HepG2 (cell line): ENCODE data around the gene GPR176. TPM values are rescaled to one million over a fixed set of nuclear protein-coding genes. Genes with fewer than 3 reads are reported as not detected.
A peak's percentile ranks its signal among the peaks of the same experiment; 100 is the strongest.

Source experiments
- ATAC-seq: fragments of 200-7000 bp; cut with Tn5 transposase; 3 replicates; pipeline ENCODE4 v1.9.1; 2020; ENCODE audit warnings: mild to moderate bottlenecking, moderate library complexity
- BruUV-seq: library from RNA; stranded (reverse); fragments of 400-500 nt; replicated peaks from 2 replicates; lab custom pipeline; 2021; lab: Mats Ljungman, UMichigan
- CTCF ChIA-PET: fragments of 300-600 bp; formaldehyde crosslinking; extraction: SDS; loops from one replicate; lab custom pipeline; 2021; ENCODE audit warnings: low total read pairs, inconsistent platforms, low intra/inter-chr PET ratio; lab: Yijun Ruan, JAX
- POLR2A ChIA-PET: fragments of 350-600 bp; sonication (Branson Sonifier 250); formaldehyde crosslinking; loops from one replicate; lab custom pipeline; 2020; ENCODE audit warnings: antibody characterized with exemption, inconsistent platforms; lab: Yijun Ruan, JAX
- DNase-seq: peaks from one replicate; pipeline ENCODE4 v3.0.0-alpha.2; 2015; ENCODE audit warnings: low spot score
- FAIRE-seq: peaks from 3 replicates; lab custom pipeline; 2011; peaks lifted over from hg19 to GRCh38; lab: Jason Lieb, UNC
- H2AFZ ChIP-seq: one replicate; pipeline ENCODE4 v1.6.1; 2011; ENCODE audit warnings: low read length, inconsistent platforms
- H3K27ac ChIP-seq: fragments of 300-600 bp; 3 replicates; pipeline ENCODE4 v1.8.0; 2011; ENCODE audit warnings: mixed run types, mild to moderate bottlenecking, mixed read lengths, low read length, inconsistent platforms; ENCODE audit not compliant: insufficient read depth; ENCODE audit errors: extremely low read length
- H3K27me3 ChIP-seq, 2 experiments: fragments of 200-600 bp in 1 of 2; 2 replicates in 1 of 2; 3 replicates in 1 of 2; pipeline versions ENCODE4 v1.6.0 to v1.8.0; 2011; ENCODE audit warnings: low read length in 2 of 2, mild to moderate bottlenecking in 2 of 2, moderate library complexity in 2 of 2, inconsistent platforms in 1 of 2; ENCODE audit not compliant: insufficient read depth in 2 of 2, control insufficient read depth in 1 of 2
- H3K36me3 ChIP-seq, 2 experiments: fragments of 200-600 bp in 1 of 2; replicated peaks in 1 of 2; 2 replicates in 1 of 2; 3 replicates in 1 of 2; pipeline versions ENCODE4 v1.5.1 to v1.8.0; 2011; ENCODE audit warnings: low read length in 2 of 2, inconsistent platforms in 1 of 2; ENCODE audit not compliant: insufficient read depth in 2 of 2, control insufficient read depth in 1 of 2
- H3K4me1 ChIP-seq: 2 replicates; pipeline ENCODE4 v1.5.1; 2012; ENCODE audit warnings: low read length, inconsistent platforms; ENCODE audit not compliant: insufficient read depth
- H3K4me2 ChIP-seq: 2 replicates; pipeline ENCODE4 v1.6.0; 2011; ENCODE audit warnings: low read depth, low read length, inconsistent platforms
- H3K4me3 ChIP-seq, 3 experiments: fragments of 200-600 bp in 1 of 3; sonication (generic), shearing (Covaris generic) in 1 of 3; replicated peaks in 1 of 3; 2 replicates each; pipeline ENCODE4 v1.5.1; 2011 to 2016; ENCODE audit warnings: low read length in 3 of 3, inconsistent platforms in 2 of 3, low read depth in 2 of 3, mild to moderate bottlenecking in 2 of 3, control low read depth in 1 of 3, mixed read lengths in 1 of 3; ENCODE audit not compliant: insufficient read depth in 1 of 3
- H3K79me2 ChIP-seq: one replicate; pipeline ENCODE4 v1.6.1; 2011; ENCODE audit warnings: low read length, inconsistent platforms; ENCODE audit not compliant: insufficient read depth
- H3K9ac ChIP-seq: 2 replicates; pipeline ENCODE4 v1.6.0; 2011; ENCODE audit warnings: mild to moderate bottlenecking, low read depth, low read length, inconsistent platforms; ENCODE audit not compliant: insufficient read depth
- H3K9me3 ChIP-seq: 2 replicates; pipeline ENCODE4 v1.5.1; 2012; ENCODE audit warnings: mild to moderate bottlenecking, low read length
- H4K20me1 ChIP-seq: 2 replicates; pipeline ENCODE4 v1.6.0; 2011; ENCODE audit warnings: inconsistent platforms, mild to moderate bottlenecking, low read length, moderate library complexity; ENCODE audit not compliant: insufficient read depth
- ATF4 ChIP-seq, 2 experiments: fragments of 450-650 bp in 1 of 2; sonication (generic) in 1 of 2; formaldehyde crosslinking; IDR thresholded peaks; 2 replicates each; pipeline versions ENCODE4 v1.5.0 to v1.8.0; 2020 to 2022; ENCODE audit warnings: mild to moderate bottlenecking in 1 of 2, missing genetic modification reagents in 1 of 2
- DZIP1 ChIP-seq: sonication (generic); formaldehyde crosslinking; IDR thresholded peaks from 2 replicates; pipeline ENCODE4 v1.5.0; 2020; ENCODE audit warnings: mild to moderate bottlenecking, missing genetic modification reagents
- ISX ChIP-seq: sonication (generic); formaldehyde crosslinking; conservative IDR thresholded peaks from 2 replicates; pipeline ENCODE4 v1.5.0; 2020; ENCODE audit warnings: missing genetic modification reagents
- NR3C1 ChIP-seq: sonication (generic); formaldehyde crosslinking; IDR thresholded peaks from 2 replicates; pipeline ENCODE4 v1.4.0; 2020; ENCODE audit warnings: missing genetic modification reagents
- PBX3 ChIP-seq: sonication (generic); formaldehyde crosslinking; IDR thresholded peaks from 2 replicates; pipeline ENCODE4 v1.8.1; 2023; ENCODE audit warnings: missing genetic modification reagents, inconsistent platforms, borderline replicate concordance
- REPIN1 ChIP-seq: sonication (generic); formaldehyde crosslinking; IDR thresholded peaks from 2 replicates; pipeline ENCODE4 v1.8.0; 2022; ENCODE audit warnings: missing genetic modification reagents, low read depth, mild to moderate bottlenecking, borderline replicate concordance
- STAG1 ChIP-seq: sonication (generic); formaldehyde crosslinking; IDR thresholded peaks from 2 replicates; pipeline ENCODE4 v1.4.0; 2020; ENCODE audit warnings: missing genetic modification reagents
- TERF1 ChIP-seq: sonication (generic); formaldehyde crosslinking; IDR thresholded peaks from 2 replicates; pipeline ENCODE4 v1.8.0; 2022; ENCODE audit warnings: mild to moderate bottlenecking, missing genetic modification reagents, moderate library complexity
- ZNF362 ChIP-seq: sonication (generic); formaldehyde crosslinking; IDR thresholded peaks from 2 replicates; pipeline ENCODE4 v1.4.0; 2020; ENCODE audit warnings: missing genetic modification reagents, mild to moderate bottlenecking, borderline replicate concordance
- ZNF850 ChIP-seq: sonication (generic); formaldehyde crosslinking; conservative IDR thresholded peaks from 2 replicates; pipeline ENCODE4 v1.9.0; 2021; ENCODE audit warnings: mild to moderate bottlenecking, missing genetic modification reagents
- WGBS: methylation state at CpG from one replicate; pipeline ENCODE4 v1.1.6; 2017; ENCODE audit warnings: low lambda C conversion rate; 5-methylcytosine and 5-hydroxymethylcytosine counted together
- in situ Hi-C: cut with HindIII; loops from 2 replicates; pipeline ENCODE4 v1.10.0; 2017; ENCODE audit warnings: low pct_unique_long_range_greater_than_20kb; ENCODE audit not compliant: extremely low pct_ligation_motif_present
- intact Hi-C: fragments of 100-400 bp; cut with micrococcal nuclease; formaldehyde crosslinking; loops from one replicate; pipeline ENCODE4 v1.10.0; 2022; ENCODE audit not compliant: unreplicated experiment
- polyA plus RNA-seq, 8 experiments: library from polyadenylated mRNA; depleted of rRNA in 3 of 8; stranded (reverse) in 7 of 8; unstranded in 1 of 8; fragments of >200 nt; fragmentation: Illumina TruSeq in 4 of 8; extraction: Trizol in 4 of 8; gene quantifications; 2 replicates each; pipeline versions ENCODE4 v1.2.1 to v1.2.3, GENCODE V29; 2011 to 2016; ENCODE audit warnings: low read depth in 4 of 8, missing spikeins in 1 of 8, mixed read lengths in 1 of 8; ENCODE audit not compliant: insufficient read depth in 1 of 8
- total RNA-seq, 5 experiments: library from RNA; depleted of rRNA; stranded (reverse); fragments of >200 nt; fragmentation: Illumina TruSeq; extraction: Trizol; gene quantifications; 2 replicates each; pipeline ENCODE4 v1.2.3, GENCODE V29; 2016; ENCODE audit warnings: low read depth in 1 of 5

The GPR176 gene
- total and polyA plus RNA-seq, 2 of the 13 experiments (the other 11 are each of a cell fraction or from before 2014, with no cell fraction given), result 0.11 to 0.20 TPM

GRCh38 chr15:39828374-39828931, 91.6 kb downstream of the GPR176 start:
- CTCF ChIA-PET, result no interaction called here
- no peaks in the 10 kb centered on the region for H3K9me3 ChIP-seq
- POLR2A ChIA-PET, result no interaction called here
- TF ChIP-seq REPIN1 (CRISPR knock-in tag) (no peak), ZNF850 (CRISPR knock-in tag) (0 out of 2 replicates have a peak, but pooled peaks have one; percentile 64)
- DNase-seq, result no peak
- no peak for FAIRE-seq
- intact Hi-C loops (no loop called here), in situ Hi-C loops (no loop called here)
- no peak overlapping the region for H3K27ac ChIP-seq
- no TSS peak for BruUV-seq
- no peak for ATAC-seq
- H2AFZ ChIP-seq, result no peak overlapping the region
- H3K9ac ChIP-seq, result no peak overlapping the region
- no peaks in the 10 kb centered on the region for H4K20me1 ChIP-seq
- H3K4me1 ChIP-seq, result no peaks in the 10 kb centered on the region
- no peaks in the 10 kb centered on the region for H3K36me3 ChIP-seq
- H3K4me2 ChIP-seq, result no peak overlapping the region
- WGBS, result 23% methylated on average over 5 of the region's 6 CpGs
- no peak overlapping the region for H3K4me3 ChIP-seq
- peaks cover 0 to 1% of the 10 kb centered on the region in 2 experiments; a peak in 1 of 5 replicates for H3K27me3 ChIP-seq
- no peaks in the 10 kb centered on the region for H3K79me2 ChIP-seq

DNA sequence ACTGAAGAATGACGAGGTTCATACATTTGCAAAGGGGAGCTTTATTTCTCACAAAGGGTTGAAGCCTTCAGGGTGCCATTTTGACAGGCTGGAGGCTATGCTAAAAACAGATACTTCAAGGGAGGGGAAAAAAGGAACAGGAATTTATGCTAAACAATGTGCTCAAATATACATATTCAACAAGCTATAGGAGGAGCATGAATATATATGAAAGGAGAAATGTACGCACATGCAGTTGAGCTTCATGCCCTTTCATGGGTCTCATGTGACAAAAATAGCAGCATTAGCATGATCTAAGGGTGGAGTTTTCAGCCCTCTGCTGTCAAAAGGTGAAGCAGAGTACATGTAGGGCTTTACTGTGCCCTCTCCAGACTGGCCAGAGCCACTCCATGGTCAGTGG, 93.1 kb downstream of the GPR176 start:
- no TSS peak for BruUV-seq
- H3K79me2 ChIP-seq, result no peaks in the 10 kb centered on the region
- TF ChIP-seq DZIP1 (no peak), ZNF362 (CRISPR knock-in tag) (no peak), STAG1 (no peak), TERF1 (no peak), PBX3 (CRISPR knock-in tag) (no peak), ISX (CRISPR knock-in tag) (no peak), ATF4 (CRISPR knock-in tag; IDR thresholded peaks at IDR 0.05) (no peak), NR3C1 (CRISPR knock-in tag) (no peak)

More for the DNA sequence above, 93.1 kb downstream of the GPR176 start:
- H3K4me2 ChIP-seq, result no peak overlapping the region
- ChIA-PET POLR2A (no interaction called here), CTCF (no interaction called here)
- no peak for FAIRE-seq
- no peak overlapping the region for H2AFZ ChIP-seq
- no peaks in the 10 kb centered on the region for H3K9me3 ChIP-seq
- no peaks in the 10 kb centered on the region; a peak in 1 of 5 replicates for H3K27me3 ChIP-seq
- DNase-seq, result no peak
- H3K36me3 ChIP-seq, result no peaks in the 10 kb centered on the region
- intact Hi-C loops, result no loop called here
- in situ Hi-C loops, result no loop called here
- no peak overlapping the region for H3K9ac ChIP-seq
- WGBS, result 45% methylated on average over 2 of the region's 2 CpGs
- no peak overlapping the region for H3K4me3 ChIP-seq
- no peaks in the 10 kb centered on the region for H3K4me1 ChIP-seq
- no peak overlapping the region for H3K27ac ChIP-seq
- no peaks in the 10 kb centered on the region for H4K20me1 ChIP-seq
- no peak for ATAC-seq
